K562 (cell line): ENCODE results near the gene NTSR2. TPM values are rescaled to one million over a fixed set of nuclear protein-coding genes. Genes with fewer than 3 reads are reported as not detected.

ENCODE experiments used
- CEBPB ChIP-seq: fragments of 450-650 bp; IDR thresholded peaks from 2 replicates; pipeline ENCODE4 v1.6.1; 2016; ENCODE audit warnings: missing genetic modification characterization, missing compliant biosample characterization
- CEBPG ChIP-seq, 3 experiments: fragments of 200-800 bp in 1 of 3; sonication (Bioruptor generic) in 1 of 3; sonication (generic) in 1 of 3; formaldehyde crosslinking in 1 of 3; IDR thresholded peaks in 2 of 3; conservative IDR thresholded peaks in 1 of 3; 2 replicates each; pipeline versions ENCODE4 v1.6.1 to v1.8.0; 2016 to 2022; ENCODE audit warnings: missing compliant biosample characterization in 2 of 3, missing genetic modification characterization in 2 of 3, mild to moderate bottlenecking in 1 of 3, missing genetic modification reagents in 1 of 3
- CREB1 ChIP-seq, 2 experiments: sonication (generic) in 1 of 2; formaldehyde crosslinking in 1 of 2; IDR thresholded peaks; 2 replicates each; pipeline versions ENCODE4 v1.6.1 to v1.8.0; 2012 to 2022; ENCODE audit warnings: inconsistent platforms in 1 of 2, mild to moderate bottlenecking in 1 of 2, missing genetic modification reagents in 1 of 2, moderate library complexity in 1 of 2
- CTCF ChIP-seq, 3 experiments: IDR thresholded peaks in 2 of 3; conservative IDR thresholded peaks in 1 of 3; 2 replicates each; pipeline ENCODE4 v1.5.1; 2011 to 2012; ENCODE audit warnings: low read length in 3 of 3, mild to moderate bottlenecking in 3 of 3, control low read depth in 2 of 3, improper control_type of control experiment in 1 of 3, inconsistent platforms in 1 of 3, low read depth in 1 of 3, mixed read lengths in 1 of 3, moderate library complexity in 1 of 3; ENCODE audit not compliant: insufficient read depth in 2 of 3
- CTCFL ChIP-seq: IDR thresholded peaks from 2 replicates; pipeline ENCODE4 v1.6.1; 2011; ENCODE audit warnings: borderline replicate concordance, low read depth, mild to moderate bottlenecking, moderate library complexity, low read length; ENCODE audit not compliant: insufficient read depth, poor library complexity, severe bottlenecking
- ESRRA ChIP-seq: fragments of 450-650 bp; IDR thresholded peaks from 2 replicates; pipeline ENCODE4 v1.6.1; 2014; ENCODE audit warnings: low read depth, mild to moderate bottlenecking, moderate library complexity, borderline replicate concordance
- EZH2 ChIP-seq: IDR thresholded peaks from 2 replicates; pipeline ENCODE4 v1.6.1; 2012; ENCODE audit warnings: low read depth, mild to moderate bottlenecking, inconsistent platforms, low read length, borderline replicate concordance
- HDAC6 ChIP-seq: IDR thresholded peaks from 2 replicates; pipeline ENCODE4 v1.6.1; 2012; ENCODE audit warnings: low read depth, mild to moderate bottlenecking, control low read depth, inconsistent platforms, low read length, moderate library complexity
- JUND ChIP-seq, 2 experiments: IDR thresholded peaks; 2 replicates in 1 of 2; 3 replicates in 1 of 2; pipeline ENCODE4 v1.6.1; 2011; ENCODE audit warnings: borderline replicate concordance in 2 of 2, low read depth in 2 of 2, low read length in 2 of 2, improper control_type of control experiment in 1 of 2, missing biosample characterization in 1 of 2, missing genetic modification characterization in 1 of 2, missing genetic modification reagents in 1 of 2
- MEIS2 ChIP-seq: fragments of 450-650 bp; IDR thresholded peaks from 2 replicates; pipeline ENCODE4 v1.6.1; 2014; ENCODE audit warnings: mild to moderate bottlenecking; ENCODE audit not compliant: partially characterized antibody
- MLLT1 ChIP-seq, 2 experiments: fragments of 450-650 bp; IDR thresholded peaks; 2 replicates each; pipeline ENCODE4 v1.6.1; 2016
- RAD21 ChIP-seq, 2 experiments: fragments of 250-450 bp in 1 of 2; fragments of 450-650 bp in 1 of 2; sonication (Bioruptor Pico) in 1 of 2; formaldehyde crosslinking in 1 of 2; IDR thresholded peaks in 1 of 2; conservative IDR thresholded peaks in 1 of 2; 2 replicates each; pipeline versions ENCODE4 v1.4.0 to v1.8.0; 2020 to 2022; ENCODE audit warnings: mild to moderate bottlenecking in 2 of 2, moderate library complexity in 1 of 2
- RB1 ChIP-seq: fragments of 450-650 bp; IDR thresholded peaks from 2 replicates; pipeline ENCODE4 v1.6.1; 2017; ENCODE audit warnings: low read depth, mild to moderate bottlenecking
- SMC3 ChIP-seq: conservative IDR thresholded peaks from 2 replicates; pipeline ENCODE4 v1.6.1; 2011; ENCODE audit warnings: low read depth, low read length, improper control_type of control experiment; ENCODE audit not compliant: insufficient read depth
- TEAD2 ChIP-seq: fragments of 450-650 bp; IDR thresholded peaks from 2 replicates; pipeline ENCODE4 v1.6.1; 2016; ENCODE audit warnings: missing genetic modification characterization, control low read depth, missing compliant biosample characterization
- TEAD4 ChIP-seq, 2 experiments: sonication (generic) in 1 of 2; formaldehyde crosslinking in 1 of 2; IDR thresholded peaks; 2 replicates each; pipeline versions ENCODE4 v1.6.1 to v1.8.0; 2012 to 2022; ENCODE audit warnings: borderline replicate concordance in 1 of 2, inconsistent platforms in 1 of 2, low read length in 1 of 2, mild to moderate bottlenecking in 1 of 2, missing genetic modification reagents in 1 of 2
- XRCC5 ChIP-seq: fragments of 200-400 bp; formaldehyde crosslinking; IDR thresholded peaks from 2 replicates; pipeline ENCODE4 v1.6.1; 2017; ENCODE audit warnings: low read depth, mild to moderate bottlenecking, low read length
- ZNF707 ChIP-seq: fragments of 250-450 bp; sonication (Bioruptor Pico); conservative IDR thresholded peaks from 2 replicates; pipeline ENCODE4 v1.8.0; 2022; ENCODE audit warnings: inconsistent platforms, mild to moderate bottlenecking, moderate library complexity
- polyA plus RNA-seq, 8 experiments: library from polyadenylated mRNA; depleted of rRNA in 4 of 8; stranded (reverse) in 5 of 8; unstranded in 3 of 8; fragments of >200 nt; fragmentation: Nextera tagmentation in 2 of 8; fragmentation: Illumina TruSeq in 1 of 8; extraction: Ambion mirVana in 2 of 8; extraction: Trizol in 1 of 8; gene quantifications; 2 replicates each; pipeline versions ENCODE4 v1.2.1 to v1.2.3, GENCODE V29; 2011 to 2014; ENCODE audit warnings: inconsistent platforms in 1 of 8, missing spikeins in 1 of 8
- total RNA-seq, 7 experiments: library from RNA; depleted of rRNA in 6 of 7; stranded (reverse); fragments of >200 nt in 6 of 7; fragmentation: Illumina TruSeq in 2 of 7; extraction: Trizol in 2 of 7; gene quantifications; 2 replicates each; pipeline versions ENCODE4 v1.2.1 to v1.2.3, GENCODE V29; 2011 to 2021; ENCODE audit warnings: low replicate concordance in 1 of 7

Gene NTSR2
- total and polyA plus RNA-seq, 9 of the 15 experiments (the other 6 are each of a cell fraction or from before 2014, with no cell fraction given): not detected

- TF ChIP-seq CREB1 (IDR thresholded peaks at IDR 0.05): 0 out of 2 replicates have a peak, but pooled peaks have one; percentile 16
- no peak for TF ChIP-seq CREB1 (CRISPR knock-in tag; IDR thresholded peaks at IDR 0.05)
- peak; percentile 26; the same call in 1 of the 2 replicates for TF ChIP-seq CEBPB (tag)
- TF ChIP-seq MEIS2: peak; percentile 44
- TF ChIP-seq EZH2: no peak
- peak; percentile 43; the same call in 1 of the 2 replicates for TF ChIP-seq JUND (IDR thresholded peaks at IDR 0.05; ENCODE audit: borderline replicate concordance, low read depth, low read length)
- TF ChIP-seq JUND (tag; IDR thresholded peaks at IDR 0.05; ENCODE audit: borderline replicate concordance, low read depth, low read length): no peak; the same call in 2 of the 3 replicates
- no peak for TF ChIP-seq ZNF707 (CRISPR knock-in tag)
- peak; percentile 23 for TF ChIP-seq CTCFL
- peak; percentile 53; the same call in 1 of the 2 replicates for TF ChIP-seq SMC3
- no peak for TF ChIP-seq TEAD4 (IDR thresholded peaks at IDR 0.05; ENCODE audit: low read length)
- TF ChIP-seq TEAD4 (CRISPR knock-in tag; IDR thresholded peaks at IDR 0.05; ENCODE audit: borderline replicate concordance): no peak
- TF ChIP-seq HDAC6: no peak
- peak; percentile 60; the same call in 1 of the 2 replicates for TF ChIP-seq RB1
- TF ChIP-seq XRCC5: 0 out of 2 replicates have a peak, but pooled peaks have one; percentile 65
- TF ChIP-seq MLLT1 (IDR thresholded peaks at IDR 0.05): 0 out of 4 replicates have a peak, but pooled peaks of 1 of the 2 experiments have one; percentile 39
- TF ChIP-seq ESRRA: peak; percentile 74; the same call in 1 of the 2 replicates
- peak; percentile 76 to 79 for TF ChIP-seq RAD21 (CRISPR knock-in tag; conservative IDR thresholded peaks at IDR 0.05 in 1 of 2, IDR thresholded peaks at IDR 0.05 in 1 of 2)
- peak; percentile 89 to 94 (median 93) for TF ChIP-seq CTCF (IDR thresholded peaks at IDR 0.05 in 2 of 3, conservative IDR thresholded peaks at IDR 0.05 in 1 of 3; ENCODE audit: insufficient read depth in 2 of 3, low read depth in 1 of 3, low read length in 3 of 3)
- TF ChIP-seq CEBPG (CRISPR knock-in tag; IDR thresholded peaks at IDR 0.05): no peak
- TF ChIP-seq CEBPG (tag; conservative IDR thresholded peaks at IDR 0.05 in 1 of 2, IDR thresholded peaks at IDR 0.05 in 1 of 2): peak in 1 of 2 experiments; percentile 51; a peak in 1 of 4 replicates
- no peak for TF ChIP-seq TEAD2 (tag)
Measured at GRCh38 chr2:11688222-11689069, 18.5 kb upstream of the NTSR2 start (continued).
